BLaER1 (cell line): ENCODE data around the gene GMDS.

Experiments
- H3K27ac ChIP-seq: shearing (Covaris generic); formaldehyde crosslinking; 2 replicates; pipeline ENCODE4 v1.8.1; 2022
- H3K27me3 ChIP-seq: shearing (Covaris generic); formaldehyde crosslinking; 2 replicates; pipeline ENCODE4 v1.8.1; 2022
- H3K36me3 ChIP-seq: shearing (Covaris generic); formaldehyde crosslinking; 2 replicates; pipeline ENCODE4 v1.8.1; 2022
- H3K4me1 ChIP-seq: shearing (Covaris generic); formaldehyde crosslinking; 2 replicates; pipeline ENCODE4 v1.8.1; 2022
- H3K4me2 ChIP-seq: shearing (Covaris generic); formaldehyde crosslinking; 2 replicates; pipeline ENCODE4 v1.8.1; 2022
- H3K4me3 ChIP-seq: shearing (Covaris generic); formaldehyde crosslinking; 2 replicates; pipeline ENCODE4 v1.8.1; 2022
- H3K9ac ChIP-seq: shearing (Covaris generic); formaldehyde crosslinking; 2 replicates; pipeline ENCODE4 v1.8.1; 2022
- H3K9me3 ChIP-seq: shearing (Covaris generic); formaldehyde crosslinking; 2 replicates; pipeline ENCODE4 v1.8.1; 2022
- H4K20me1 ChIP-seq: shearing (Covaris generic); formaldehyde crosslinking; 2 replicates; pipeline ENCODE4 v1.8.1; 2022
- Cebpa-rat ChIP-seq: shearing (Covaris generic); IDR thresholded peaks from 2 replicates; pipeline ENCODE4 v1.8.1; 2022

Gene GMDS

GRCh38 chr6:1864496-1864895, 380.9 kb downstream of the GMDS start:
- TF ChIP-seq Cebpa-rat: no peak
- Histone ChIP-seq H3K27ac (no peak overlapping the region), H3K4me3 (no peak overlapping the region), H3K36me3 (no peaks in the 10 kb centered on the region), H4K20me1 (no peaks in the 10 kb centered on the region), H3K4me2 (no peak overlapping the region), H3K27me3 (no peaks in the 10 kb centered on the region), H3K9me3 (no peaks in the 10 kb centered on the region), H3K4me1 (peaks cover 6% of the 10 kb centered on the region; the same call in 1 of the 2 replicates), H3K9ac (no peak overlapping the region)

GRCh38 chr6:1862411-1862810, 383.0 kb downstream of the GMDS start:
- Histone ChIP-seq H3K9me3 (no peaks in the 10 kb centered on the region), H3K36me3 (no peaks in the 10 kb centered on the region), H3K9ac (no peak overlapping the region), H3K4me1 (peaks cover 1% of the 10 kb centered on the region; the same call in 1 of the 2 replicates), H3K27ac (no peak overlapping the region), H3K4me3 (no peak overlapping the region), H4K20me1 (no peaks in the 10 kb centered on the region), H3K4me2 (no peak overlapping the region), H3K27me3 (no peaks in the 10 kb centered on the region)
- no peak for TF ChIP-seq Cebpa-rat

- no peak overlapping the region for H3K9ac ChIP-seq
- no peaks in the 10 kb centered on the region for H3K9me3 ChIP-seq
- no peak for TF ChIP-seq Cebpa-rat
- H3K36me3 ChIP-seq: no peaks in the 10 kb centered on the region
- H3K27me3 ChIP-seq: no peaks in the 10 kb centered on the region
- no peak overlapping the region for H3K27ac ChIP-seq
- H3K4me1 ChIP-seq: peaks cover 11% of the 10 kb centered on the region; the same call in 1 of the 2 replicates
- no peak overlapping the region for H3K4me3 ChIP-seq
- no peak overlapping the region for H3K4me2 ChIP-seq
- no peaks in the 10 kb centered on the region for H4K20me1 ChIP-seq
Measured at GRCh38 chr6:1860756-1861348, 384.6 kb downstream of the GMDS start.

GRCh38 chr6:1858859-1859258, 386.5 kb downstream of the GMDS start:
- H3K4me3 ChIP-seq: no peak overlapping the region
- TF ChIP-seq Cebpa-rat: no peak
- no peak overlapping the region for H3K4me2 ChIP-seq
- H3K36me3 ChIP-seq: no peaks in the 10 kb centered on the region
- peaks cover 12% of the 10 kb centered on the region; the same call in 1 of the 2 replicates for H3K4me1 ChIP-seq
- H3K9me3 ChIP-seq: no peaks in the 10 kb centered on the region
- H4K20me1 ChIP-seq: no peaks in the 10 kb centered on the region
- H3K27ac ChIP-seq: no peak overlapping the region
- no peaks in the 10 kb centered on the region for H3K27me3 ChIP-seq
- H3K9ac ChIP-seq: no peak overlapping the region

- peaks cover 12% of the 10 kb centered on the region; the same call in 1 of the 2 replicates for H3K4me1 ChIP-seq
- TF ChIP-seq Cebpa-rat: no peak
- no peak overlapping the region for H3K4me3 ChIP-seq
- H3K9me3 ChIP-seq: no peaks in the 10 kb centered on the region
- no peak overlapping the region for H3K9ac ChIP-seq
- no peaks in the 10 kb centered on the region for H3K36me3 ChIP-seq
- no peak overlapping the region for H3K27ac ChIP-seq
- H3K4me2 ChIP-seq: no peak overlapping the region
- H3K27me3 ChIP-seq: no peaks in the 10 kb centered on the region
- H4K20me1 ChIP-seq: no peaks in the 10 kb centered on the region
Measured at GRCh38 chr6:1858196-1858595, 387.2 kb downstream of the GMDS start.

GRCh38 chr6:1856381-1856780, 389.0 kb downstream of the GMDS start:
- H4K20me1 ChIP-seq: no peaks in the 10 kb centered on the region
- TF ChIP-seq Cebpa-rat: no peak
- no peaks in the 10 kb centered on the region for H3K27me3 ChIP-seq
- no peak overlapping the region for H3K4me2 ChIP-seq
- H3K36me3 ChIP-seq: no peaks in the 10 kb centered on the region
- H3K27ac ChIP-seq: no peak overlapping the region
- H3K4me1 ChIP-seq: peaks cover 12% of the 10 kb centered on the region; the same call in 1 of the 2 replicates
- H3K4me3 ChIP-seq: no peak overlapping the region
- no peak overlapping the region for H3K9ac ChIP-seq
- no peaks in the 10 kb centered on the region for H3K9me3 ChIP-seq

GRCh38 chr6:1855890-1856289, 389.5 kb downstream of the GMDS start:
- Histone ChIP-seq H3K9me3 (no peaks in the 10 kb centered on the region), H3K27ac (no peak overlapping the region), H3K9ac (no peak overlapping the region), H3K4me2 (no peak overlapping the region), H3K4me3 (no peak overlapping the region), H3K4me1 (peaks cover 12% of the 10 kb centered on the region; the same call in 1 of the 2 replicates), H4K20me1 (no peaks in the 10 kb centered on the region), H3K36me3 (no peaks in the 10 kb centered on the region), H3K27me3 (no peaks in the 10 kb centered on the region)
- no peak for TF ChIP-seq Cebpa-rat

- no peaks in the 10 kb centered on the region for H3K36me3 ChIP-seq
- H3K9ac ChIP-seq: no peak overlapping the region
- H3K27me3 ChIP-seq: no peaks in the 10 kb centered on the region
- H3K4me1 ChIP-seq: peaks cover 12% of the 10 kb centered on the region; the same call in 1 of the 2 replicates
- no peak for TF ChIP-seq Cebpa-rat
- no peak overlapping the region for H3K4me2 ChIP-seq
- no peaks in the 10 kb centered on the region for H4K20me1 ChIP-seq
- no peak overlapping the region for H3K27ac ChIP-seq
- H3K9me3 ChIP-seq: no peaks in the 10 kb centered on the region
- H3K4me3 ChIP-seq: no peak overlapping the region
Measured at GRCh38 chr6:1854296-1854695, 391.1 kb downstream of the GMDS start.

GRCh38 chr6:1853761-1854160, 391.6 kb downstream of the GMDS start:
- Histone ChIP-seq H3K36me3 (no peaks in the 10 kb centered on the region), H3K4me2 (no peak overlapping the region), H3K27ac (no peak overlapping the region), H3K4me3 (no peak overlapping the region), H4K20me1 (no peaks in the 10 kb centered on the region), H3K9me3 (no peaks in the 10 kb centered on the region), H3K9ac (no peak overlapping the region), H3K4me1 (peaks cover 12% of the 10 kb centered on the region; the same call in 1 of the 2 replicates), H3K27me3 (no peaks in the 10 kb centered on the region)
- no peak for TF ChIP-seq Cebpa-rat

GRCh38 chr6:1851681-1852456, 393.5 kb downstream of the GMDS start:
- TF ChIP-seq Cebpa-rat: no peak
- no peaks in the 10 kb centered on the region for H4K20me1 ChIP-seq
- H3K4me3 ChIP-seq: no peak overlapping the region
- no peaks in the 10 kb centered on the region for H3K27me3 ChIP-seq
- no peaks in the 10 kb centered on the region for H3K36me3 ChIP-seq
- H3K9me3 ChIP-seq: peaks cover 3% of the 10 kb centered on the region; the same call in 1 of the 2 replicates
- no peak overlapping the region for H3K9ac ChIP-seq
- no peak overlapping the region for H3K27ac ChIP-seq
- no peak overlapping the region for H3K4me2 ChIP-seq
- H3K4me1 ChIP-seq: peaks cover 6% of the 10 kb centered on the region; the same call in 1 of the 2 replicates
